H1 (cell line): ENCODE results near the gene POLR3H. TPM values are rescaled to one million over a fixed set of nuclear protein-coding genes. Genes with fewer than 3 reads are reported as not detected.

Experiments
- ASH2L ChIP-seq: fragments of 200-600, 300-600 bp; sonication (generic); IDR thresholded peaks from one replicate; pipeline ENCODE4 v1.7.1; 2017; ENCODE audit warnings: low read length
- BACH1 ChIP-seq: IDR thresholded peaks from 2 replicates; pipeline ENCODE4 v1.6.1; 2012; ENCODE audit warnings: low read length, improper control_type of control experiment
- CBX5 ChIP-seq: fragments of 300-800, 300-1000 bp; sonication (generic); IDR thresholded peaks from 2 replicates; pipeline ENCODE4 v1.7.1; 2016; ENCODE audit warnings: antibody characterized with exemption, low read length, low read depth
- CTBP2 ChIP-seq: IDR thresholded peaks from 2 replicates; pipeline ENCODE4 v1.7.0; 2011; ENCODE audit warnings: borderline replicate concordance, mild to moderate bottlenecking, moderate library complexity, mixed read lengths, low read length; ENCODE audit not compliant: insufficient read depth, insufficient read length
- JUND ChIP-seq: IDR thresholded peaks from 2 replicates; pipeline ENCODE4 v1.6.1; 2011; ENCODE audit warnings: mild to moderate bottlenecking, improper control_type of control experiment, low read length
- NRF1 ChIP-seq: IDR thresholded peaks from 2 replicates; pipeline ENCODE4 v1.6.1; 2011; ENCODE audit warnings: mild to moderate bottlenecking, low read depth, low read length, improper control_type of control experiment
- POLR2A ChIP-seq, 2 experiments: IDR thresholded peaks; 1 replicate in 1 of 2; 2 replicates in 1 of 2; pipeline ENCODE4 v1.6.1; 2011; ENCODE audit warnings: low read depth in 2 of 2, low read length in 2 of 2, mild to moderate bottlenecking in 2 of 2; ENCODE audit errors: control extremely low read depth in 1 of 2
- RAD21 ChIP-seq, 2 experiments: IDR thresholded peaks in 1 of 2; conservative IDR thresholded peaks in 1 of 2; 2 replicates each; pipeline ENCODE4 v1.6.1; 2011; ENCODE audit warnings: low read depth in 2 of 2, low read length in 2 of 2, improper control_type of control experiment in 1 of 2, inconsistent platforms in 1 of 2, mild to moderate bottlenecking in 1 of 2, moderate library complexity in 1 of 2
- SP2 ChIP-seq: IDR thresholded peaks from 2 replicates; pipeline ENCODE4 v1.6.1; 2012; ENCODE audit warnings: mild to moderate bottlenecking, low read length, inconsistent platforms
- SP4 ChIP-seq: IDR thresholded peaks from 2 replicates; pipeline ENCODE4 v1.6.1; 2012; ENCODE audit warnings: low read length, inconsistent platforms
- polyA plus RNA-seq, 7 experiments: library from polyadenylated mRNA; depleted of rRNA in 3 of 7; stranded (reverse) in 5 of 7; unstranded in 2 of 7; fragments of >200 nt in 5 of 7; fragments of 200-250 nt in 2 of 7; gene quantifications; 1 replicate in 5 of 7; 2 replicates in 1 of 7; 4 replicates in 1 of 7; pipeline versions ENCODE4 v1.2.1 to v1.2.3, GENCODE V29; 2011 to 2013; ENCODE audit warnings: missing spikeins in 2 of 7, mixed read lengths in 2 of 7
- total RNA-seq: library from RNA; stranded (reverse); fragmentation: NEBNext Ultra II Directional; extraction: Animal tissue kit (Norgen Biotek cat#: 25700); gene quantifications from 2 replicates; pipeline ENCODE4 v1.2.1, GENCODE V29; 2021
- TF ChIP-seq, protein P1 (sequence below): fragments of 300-600 bp; sonication (generic); IDR thresholded peaks from 2 replicates; pipeline ENCODE4 v1.7.1; 2012; ENCODE audit warnings: low read length, moderate library complexity, mild to moderate bottlenecking, inconsistent platforms; ENCODE audit not compliant: insufficient replicate concordance

The POLR3H gene
- total and polyA plus RNA-seq, 2 of the 8 experiments (the other 6 are each of a cell fraction or from before 2014, with no cell fraction given): 29.7 to 39.2 TPM

GRCh38 chr22:41543854-41544670 lies at the start of gene POLR3H (continued):
- TF ChIP-seq, protein P1, sequence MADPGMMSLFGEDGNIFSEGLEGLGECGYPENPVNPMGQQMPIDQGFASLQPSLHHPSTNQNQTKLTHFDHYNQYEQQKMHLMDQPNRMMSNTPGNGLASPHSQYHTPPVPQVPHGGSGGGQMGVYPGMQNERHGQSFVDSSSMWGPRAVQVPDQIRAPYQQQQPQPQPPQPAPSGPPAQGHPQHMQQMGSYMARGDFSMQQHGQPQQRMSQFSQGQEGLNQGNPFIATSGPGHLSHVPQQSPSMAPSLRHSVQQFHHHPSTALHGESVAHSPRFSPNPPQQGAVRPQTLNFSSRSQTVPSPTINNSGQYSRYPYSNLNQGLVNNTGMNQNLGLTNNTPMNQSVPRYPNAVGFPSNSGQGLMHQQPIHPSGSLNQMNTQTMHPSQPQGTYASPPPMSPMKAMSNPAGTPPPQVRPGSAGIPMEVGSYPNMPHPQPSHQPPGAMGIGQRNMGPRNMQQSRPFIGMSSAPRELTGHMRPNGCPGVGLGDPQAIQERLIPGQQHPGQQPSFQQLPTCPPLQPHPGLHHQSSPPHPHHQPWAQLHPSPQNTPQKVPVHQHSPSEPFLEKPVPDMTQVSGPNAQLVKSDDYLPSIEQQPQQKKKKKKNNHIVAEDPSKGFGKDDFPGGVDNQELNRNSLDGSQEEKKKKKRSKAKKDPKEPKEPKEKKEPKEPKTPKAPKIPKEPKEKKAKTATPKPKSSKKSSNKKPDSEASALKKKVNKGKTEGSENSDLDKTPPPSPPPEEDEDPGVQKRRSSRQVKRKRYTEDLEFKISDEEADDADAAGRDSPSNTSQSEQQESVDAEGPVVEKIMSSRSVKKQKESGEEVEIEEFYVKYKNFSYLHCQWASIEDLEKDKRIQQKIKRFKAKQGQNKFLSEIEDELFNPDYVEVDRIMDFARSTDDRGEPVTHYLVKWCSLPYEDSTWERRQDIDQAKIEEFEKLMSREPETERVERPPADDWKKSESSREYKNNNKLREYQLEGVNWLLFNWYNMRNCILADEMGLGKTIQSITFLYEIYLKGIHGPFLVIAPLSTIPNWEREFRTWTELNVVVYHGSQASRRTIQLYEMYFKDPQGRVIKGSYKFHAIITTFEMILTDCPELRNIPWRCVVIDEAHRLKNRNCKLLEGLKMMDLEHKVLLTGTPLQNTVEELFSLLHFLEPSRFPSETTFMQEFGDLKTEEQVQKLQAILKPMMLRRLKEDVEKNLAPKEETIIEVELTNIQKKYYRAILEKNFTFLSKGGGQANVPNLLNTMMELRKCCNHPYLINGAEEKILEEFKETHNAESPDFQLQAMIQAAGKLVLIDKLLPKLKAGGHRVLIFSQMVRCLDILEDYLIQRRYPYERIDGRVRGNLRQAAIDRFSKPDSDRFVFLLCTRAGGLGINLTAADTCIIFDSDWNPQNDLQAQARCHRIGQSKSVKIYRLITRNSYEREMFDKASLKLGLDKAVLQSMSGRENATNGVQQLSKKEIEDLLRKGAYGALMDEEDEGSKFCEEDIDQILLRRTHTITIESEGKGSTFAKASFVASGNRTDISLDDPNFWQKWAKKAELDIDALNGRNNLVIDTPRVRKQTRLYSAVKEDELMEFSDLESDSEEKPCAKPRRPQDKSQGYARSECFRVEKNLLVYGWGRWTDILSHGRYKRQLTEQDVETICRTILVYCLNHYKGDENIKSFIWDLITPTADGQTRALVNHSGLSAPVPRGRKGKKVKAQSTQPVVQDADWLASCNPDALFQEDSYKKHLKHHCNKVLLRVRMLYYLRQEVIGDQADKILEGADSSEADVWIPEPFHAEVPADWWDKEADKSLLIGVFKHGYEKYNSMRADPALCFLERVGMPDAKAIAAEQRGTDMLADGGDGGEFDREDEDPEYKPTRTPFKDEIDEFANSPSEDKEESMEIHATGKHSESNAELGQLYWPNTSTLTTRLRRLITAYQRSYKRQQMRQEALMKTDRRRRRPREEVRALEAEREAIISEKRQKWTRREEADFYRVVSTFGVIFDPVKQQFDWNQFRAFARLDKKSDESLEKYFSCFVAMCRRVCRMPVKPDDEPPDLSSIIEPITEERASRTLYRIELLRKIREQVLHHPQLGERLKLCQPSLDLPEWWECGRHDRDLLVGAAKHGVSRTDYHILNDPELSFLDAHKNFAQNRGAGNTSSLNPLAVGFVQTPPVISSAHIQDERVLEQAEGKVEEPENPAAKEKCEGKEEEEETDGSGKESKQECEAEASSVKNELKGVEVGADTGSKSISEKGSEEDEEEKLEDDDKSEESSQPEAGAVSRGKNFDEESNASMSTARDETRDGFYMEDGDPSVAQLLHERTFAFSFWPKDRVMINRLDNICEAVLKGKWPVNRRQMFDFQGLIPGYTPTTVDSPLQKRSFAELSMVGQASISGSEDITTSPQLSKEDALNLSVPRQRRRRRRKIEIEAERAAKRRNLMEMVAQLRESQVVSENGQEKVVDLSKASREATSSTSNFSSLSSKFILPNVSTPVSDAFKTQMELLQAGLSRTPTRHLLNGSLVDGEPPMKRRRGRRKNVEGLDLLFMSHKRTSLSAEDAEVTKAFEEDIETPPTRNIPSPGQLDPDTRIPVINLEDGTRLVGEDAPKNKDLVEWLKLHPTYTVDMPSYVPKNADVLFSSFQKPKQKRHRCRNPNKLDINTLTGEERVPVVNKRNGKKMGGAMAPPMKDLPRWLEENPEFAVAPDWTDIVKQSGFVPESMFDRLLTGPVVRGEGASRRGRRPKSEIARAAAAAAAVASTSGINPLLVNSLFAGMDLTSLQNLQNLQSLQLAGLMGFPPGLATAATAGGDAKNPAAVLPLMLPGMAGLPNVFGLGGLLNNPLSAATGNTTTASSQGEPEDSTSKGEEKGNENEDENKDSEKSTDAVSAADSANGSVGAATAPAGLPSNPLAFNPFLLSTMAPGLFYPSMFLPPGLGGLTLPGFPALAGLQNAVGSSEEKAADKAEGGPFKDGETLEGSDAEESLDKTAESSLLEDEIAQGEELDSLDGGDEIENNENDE: no peak
- TF ChIP-seq CBX5: no peak
- TF ChIP-seq JUND: no peak
- no peak for TF ChIP-seq SP4
- TF ChIP-seq CTBP2: no peak
- peak; percentile 65 for TF ChIP-seq ASH2L
- TF ChIP-seq NRF1: peak; percentile 51
- peak in 1 of 2 experiments; percentile 29; a peak in 2 of 4 replicates for TF ChIP-seq RAD21 (IDR thresholded peaks at IDR 0.05 in 1 of 2, conservative IDR thresholded peaks at IDR 0.05 in 1 of 2; ENCODE audit: low read depth in 2 of 2, low read length in 2 of 2)
- peak; percentile 94 for TF ChIP-seq BACH1
- no peak for TF ChIP-seq SP2
- peak in 1 of 2 experiments; percentile 58; a peak in 2 of 3 replicates for TF ChIP-seq POLR2A (IDR thresholded peaks at IDR 0.05; ENCODE audit: control extremely low read depth in 1 of 2, low read depth in 2 of 2, low read length in 2 of 2)
